ENCODE measurements around the gene ZNF33A. TPM values are rescaled to one million over a fixed set of nuclear protein-coding genes. Genes with fewer than 3 reads are reported as not detected.
A peak's percentile ranks its signal among the peaks of the same experiment; 100 is the strongest.
"Not testable (repeated sequence)": the region's sequence is repeated elsewhere in the genome, so short reads cannot be mapped to it uniquely, and the experiment has no call there.

Gene ZNF33A
- 1 to 10 TPM; 7.4 to 8.3 TPM for polyA plus RNA-seq

DNA sequence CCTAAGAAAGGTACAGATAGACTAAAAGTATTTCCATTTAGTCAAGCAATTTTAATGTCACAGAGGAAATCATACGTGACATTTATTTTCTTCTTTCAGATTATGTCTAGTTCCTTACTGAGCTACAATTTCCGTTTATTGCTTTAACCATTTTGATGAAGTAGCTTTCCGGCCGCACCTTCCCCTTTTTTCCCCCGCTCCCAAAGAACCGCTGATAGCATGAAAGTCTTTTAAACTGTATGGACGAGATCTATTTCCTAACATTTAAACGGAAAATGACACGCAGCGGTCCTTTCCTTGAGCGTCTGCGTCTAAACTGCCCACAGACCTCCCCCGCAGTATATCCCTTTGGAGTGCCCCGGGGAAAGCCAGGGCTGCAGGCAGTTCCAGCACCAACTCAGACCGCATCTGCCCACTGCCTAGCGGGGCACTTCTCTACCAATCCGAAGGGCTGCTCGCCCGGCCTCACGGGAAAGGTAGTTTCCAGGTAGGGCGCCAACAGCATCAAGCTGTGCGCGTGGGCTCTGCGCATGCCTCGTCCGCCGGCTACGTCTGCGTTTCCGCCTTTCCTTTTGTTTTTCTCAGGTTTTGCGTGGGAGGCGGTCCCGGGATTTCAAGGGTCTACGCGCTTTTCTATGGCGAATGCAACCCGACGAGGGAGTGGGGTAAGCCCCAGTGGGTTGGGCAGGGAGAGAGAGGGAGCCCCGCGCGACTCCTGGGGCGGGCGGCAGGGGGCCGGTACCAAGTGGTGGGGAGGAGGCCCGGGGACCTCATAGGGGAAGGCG is at the start of gene ZNF33A:
Gene ZNF33A (plus strand): TSS at position 557 of the 785 bp plus-strand sequence. CDS start 1,667 bp downstream, outside the sequence.
- no peaks in the 10 kb centered on the region for H3K4me1 ChIP-seq (ENCODE audit: control insufficient read depth in 2 of 2, insufficient read depth in 2 of 2, low read length in 1 of 2)
- WGBS, 2 donors = 0 to 1% methylated on average over 46 of the region's 46 CpGs
- no peaks in the 10 kb centered on the region for H3K27me3 ChIP-seq (ENCODE audit: control insufficient read depth in 1 of 2, insufficient read depth in 2 of 2, low read length in 2 of 2)

DNA sequence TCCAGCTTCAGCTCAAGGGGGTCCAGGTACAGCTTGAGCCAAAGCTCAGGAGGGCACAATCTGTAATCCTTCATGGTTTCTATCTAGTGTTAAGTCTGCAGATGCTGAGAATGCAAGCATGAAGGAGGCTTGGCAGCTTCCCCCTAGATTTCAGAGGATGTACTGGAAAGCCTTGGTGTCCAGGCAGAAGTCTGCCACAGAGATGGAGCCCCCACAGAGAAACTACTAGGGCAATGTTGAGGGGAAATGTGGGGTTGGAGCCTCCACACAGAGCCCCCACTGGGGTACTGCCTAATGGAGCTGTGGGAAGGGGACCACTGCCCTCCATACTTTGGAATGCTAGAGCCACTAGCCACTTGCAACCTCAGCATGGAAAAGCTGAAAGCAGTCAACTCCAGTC is 45.5 kb upstream of the ZNF33A start:
- Histone ChIP-seq H3K27me3 (ENCODE audit: control insufficient read depth in 1 of 2, insufficient read depth in 2 of 2, low read length in 2 of 2) (no peaks in the 10 kb centered on the region), H3K4me3 (ENCODE audit: low read depth in 1 of 2, low read length in 2 of 2) (no peak overlapping the region), H3K9me3 (ENCODE audit: control insufficient read depth in 2 of 2, insufficient read depth in 1 of 2, low read depth in 1 of 2, low read length in 1 of 2) (peaks cover 0 to 3% of the 10 kb centered on the region in 2 donors), H3K27ac (ENCODE audit: low read depth in 2 of 2, low read length in 1 of 2) (no peak overlapping the region), H3K4me1 (ENCODE audit: control insufficient read depth in 2 of 2, insufficient read depth in 2 of 2, low read length in 1 of 2) (no peaks in the 10 kb centered on the region), H3K36me3 (ENCODE audit: control insufficient read depth in 2 of 2, insufficient read depth in 2 of 2, low read length in 1 of 2) (no peaks in the 10 kb centered on the region)

More for the DNA sequence above, at the start of gene ZNF33A:
- no peaks in the 10 kb centered on the region for H3K9me3 ChIP-seq (ENCODE audit: control insufficient read depth in 2 of 2, insufficient read depth in 1 of 2, low read depth in 1 of 2, low read length in 1 of 2)
- H3K27ac ChIP-seq (ENCODE audit: low read depth in 2 of 2, low read length in 1 of 2) = peak within 1 kb of the TSS; percentile 95
- H3K36me3 ChIP-seq (ENCODE audit: control insufficient read depth in 2 of 2, insufficient read depth in 2 of 2, low read length in 1 of 2) = peaks cover 0 to 4% of the 10 kb centered on the region in 2 donors
- peak within 1 kb of the TSS; percentile 63 to 67 for H3K4me3 ChIP-seq (ENCODE audit: low read depth in 1 of 2, low read length in 2 of 2)

DNA sequence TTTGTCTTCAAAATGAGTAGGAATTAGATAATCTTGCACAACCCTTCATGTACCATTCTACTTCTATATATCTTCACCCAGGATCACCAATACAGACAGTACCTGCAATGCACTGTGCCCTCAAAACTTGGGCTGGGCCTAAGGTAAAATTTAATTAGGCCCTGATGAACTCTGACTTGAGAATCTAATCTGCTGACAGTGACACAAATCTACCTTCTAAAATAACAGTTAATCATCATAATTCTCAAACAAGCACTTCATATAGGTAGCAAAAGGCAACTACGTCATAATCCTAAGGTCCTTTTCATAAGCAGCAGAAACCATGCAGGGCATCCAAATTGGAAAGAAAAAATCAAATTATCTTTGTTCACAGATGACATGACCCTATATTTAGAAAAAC is 38.1 kb upstream of the ZNF33A start:
- Histone ChIP-seq H3K27me3 (ENCODE audit: control insufficient read depth in 1 of 2, insufficient read depth in 2 of 2, low read length in 2 of 2) (no peaks in the 10 kb centered on the region), H3K4me3 (ENCODE audit: low read depth in 1 of 2, low read length in 2 of 2) (no peak overlapping the region), H3K36me3 (ENCODE audit: control insufficient read depth in 2 of 2, insufficient read depth in 2 of 2, low read length in 1 of 2) (no peaks in the 10 kb centered on the region), H3K9me3 (ENCODE audit: control insufficient read depth in 2 of 2, insufficient read depth in 1 of 2, low read depth in 1 of 2, low read length in 1 of 2) (no peaks in the 10 kb centered on the region), H3K27ac (ENCODE audit: low read depth in 2 of 2, low read length in 1 of 2) (no peak overlapping the region), H3K4me1 (ENCODE audit: control insufficient read depth in 2 of 2, insufficient read depth in 2 of 2, low read length in 1 of 2) (no peaks in the 10 kb centered on the region)
- 96 to 99% methylated on average over 1 of the region's 1 CpG for WGBS, 2 donors

DNA sequence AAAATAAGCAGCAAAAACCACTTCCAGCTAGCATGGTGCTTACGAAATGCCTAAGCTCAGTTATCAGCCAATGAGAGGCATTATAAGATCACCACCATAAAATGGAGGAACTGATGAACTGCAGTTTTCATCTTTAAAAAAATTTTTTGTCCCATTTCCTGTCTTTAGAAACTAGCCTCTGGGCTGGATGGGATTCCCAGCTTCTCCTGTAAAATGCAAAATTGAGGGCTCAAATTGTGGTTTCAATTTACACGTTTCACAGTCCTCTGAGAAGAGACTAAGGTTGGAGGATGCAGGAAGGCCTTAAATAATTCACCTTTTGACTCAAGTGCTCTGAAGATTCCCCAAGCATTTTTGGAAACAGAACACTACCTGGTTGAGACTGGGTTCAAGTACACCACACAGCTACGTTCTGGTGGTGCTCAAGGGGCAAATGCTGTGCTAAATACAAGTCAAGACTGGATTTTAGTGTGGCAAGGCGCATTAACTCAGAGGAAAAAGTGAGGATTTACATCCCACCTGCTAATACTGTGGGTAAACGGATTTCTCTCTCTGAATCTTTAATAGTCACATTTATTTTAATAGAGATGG is 35.0 kb upstream of the ZNF33A start:
- Histone ChIP-seq H3K36me3 (ENCODE audit: control insufficient read depth in 2 of 2, insufficient read depth in 2 of 2, low read length in 1 of 2) (no peaks in the 10 kb centered on the region), H3K27ac (ENCODE audit: low read depth in 2 of 2, low read length in 1 of 2) (peak overlapping the region; percentile 70 to 92), H3K27me3 (ENCODE audit: control insufficient read depth in 1 of 2, insufficient read depth in 2 of 2, low read length in 2 of 2) (no peaks in the 10 kb centered on the region), H3K4me1 (ENCODE audit: control insufficient read depth in 2 of 2, insufficient read depth in 2 of 2, low read length in 1 of 2) (no peaks in the 10 kb centered on the region), H3K4me3 (ENCODE audit: low read depth in 1 of 2, low read length in 2 of 2) (peak overlapping the region; percentile 66 to 93), H3K9me3 (ENCODE audit: control insufficient read depth in 2 of 2, insufficient read depth in 1 of 2, low read depth in 1 of 2, low read length in 1 of 2) (no peaks in the 10 kb centered on the region)
- 19 to 24% methylated on average over 5 of the region's 5 CpGs for WGBS, 2 donors

DNA sequence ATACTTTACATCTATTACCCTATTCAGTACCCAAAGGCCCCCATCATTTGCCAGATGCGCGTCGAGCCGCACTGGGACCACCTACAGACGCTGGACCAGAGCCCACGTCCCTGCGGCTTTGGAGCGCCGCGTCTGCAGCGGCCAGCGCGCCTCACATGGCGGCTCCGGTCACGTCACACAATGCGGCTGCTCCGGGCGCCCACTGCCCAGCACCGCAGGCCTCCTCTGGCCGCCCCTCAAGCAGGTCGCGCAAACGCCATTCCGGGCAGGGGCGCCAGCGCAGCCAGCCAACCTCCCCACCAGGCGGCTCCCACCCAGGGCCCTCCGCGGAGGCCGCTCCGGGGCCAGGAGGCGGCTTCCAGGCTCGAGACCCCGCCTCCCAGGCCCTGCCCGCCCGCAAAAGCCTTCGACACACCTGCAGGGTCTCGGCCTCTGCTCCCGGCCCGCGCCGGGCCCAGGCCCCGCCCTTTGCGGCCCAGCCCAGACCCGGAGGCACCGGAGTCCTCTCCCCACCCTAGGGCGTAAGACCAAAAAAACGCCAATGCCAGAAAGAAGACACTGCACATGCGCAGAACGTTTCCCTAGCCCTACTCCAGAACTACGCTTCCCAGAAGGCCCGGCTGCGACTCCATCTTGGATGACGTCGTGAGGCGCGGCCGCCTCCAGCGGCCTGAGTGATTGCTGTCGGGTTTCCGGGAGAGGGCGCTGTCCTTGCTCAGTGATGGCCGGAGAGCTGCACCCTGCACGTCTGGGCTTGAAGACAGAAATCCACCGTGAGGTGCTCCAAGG is 34.2 kb upstream of the ZNF33A start, which contains the start of gene ZNF25:
Gene ZNF25 (minus strand): TSS at position 557 of the 789 bp plus-strand sequence. CDS start 4,925 bp downstream, outside the sequence.
- 0% methylated on average over 61 to 66 of the region's 66 CpGs for WGBS, 2 donors
- Histone ChIP-seq H3K27me3 (ENCODE audit: control insufficient read depth in 1 of 2, insufficient read depth in 2 of 2, low read length in 2 of 2) (no peaks in the 10 kb centered on the region), H3K9me3 (ENCODE audit: control insufficient read depth in 2 of 2, insufficient read depth in 1 of 2, low read depth in 1 of 2, low read length in 1 of 2) (no peaks in the 10 kb centered on the region), H3K4me3 (ENCODE audit: low read depth in 1 of 2, low read length in 2 of 2) (peak within 1 kb of the TSS; percentile 66 to 93), H3K4me1 (ENCODE audit: control insufficient read depth in 2 of 2, insufficient read depth in 2 of 2, low read length in 1 of 2) (no peaks in the 10 kb centered on the region), H3K27ac (ENCODE audit: low read depth in 2 of 2, low read length in 1 of 2) (peak within 1 kb of the TSS; percentile 92 to 96), H3K36me3 (ENCODE audit: control insufficient read depth in 2 of 2, insufficient read depth in 2 of 2, low read length in 1 of 2) (no peaks in the 10 kb centered on the region)

DNA sequence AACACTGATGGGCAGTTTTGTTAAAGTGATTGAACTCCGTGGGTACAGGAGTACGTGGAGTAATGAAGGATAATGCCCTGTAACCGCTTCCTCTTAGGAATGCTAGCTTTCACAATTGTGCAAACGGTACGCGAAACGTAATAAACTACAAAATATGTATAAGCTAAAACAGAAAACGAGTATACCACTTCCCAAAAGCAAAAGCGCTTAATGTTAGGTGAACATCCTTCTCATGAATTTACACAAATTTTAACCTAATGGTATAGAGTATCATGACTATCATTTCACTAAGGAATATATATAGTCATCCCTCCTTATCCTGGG is 33.6 kb upstream of the ZNF33A start:
- peak overlapping the region; percentile 54 to 66 for H3K4me3 ChIP-seq (ENCODE audit: low read depth in 1 of 2, low read length in 2 of 2)
- no peaks in the 10 kb centered on the region for H3K9me3 ChIP-seq (ENCODE audit: control insufficient read depth in 2 of 2, insufficient read depth in 1 of 2, low read depth in 1 of 2, low read length in 1 of 2)
- no peaks in the 10 kb centered on the region for H3K4me1 ChIP-seq (ENCODE audit: control insufficient read depth in 2 of 2, insufficient read depth in 2 of 2, low read length in 1 of 2)
- H3K27me3 ChIP-seq (ENCODE audit: control insufficient read depth in 1 of 2, insufficient read depth in 2 of 2, low read length in 2 of 2) = no peaks in the 10 kb centered on the region
- 5% methylated on average over 9 of the region's 9 CpGs for WGBS, 2 donors
- no peaks in the 10 kb centered on the region for H3K36me3 ChIP-seq (ENCODE audit: control insufficient read depth in 2 of 2, insufficient read depth in 2 of 2, low read length in 1 of 2)
- H3K27ac ChIP-seq (ENCODE audit: low read depth in 2 of 2, low read length in 1 of 2) = peak overlapping the region; percentile 69 to 81

DNA sequence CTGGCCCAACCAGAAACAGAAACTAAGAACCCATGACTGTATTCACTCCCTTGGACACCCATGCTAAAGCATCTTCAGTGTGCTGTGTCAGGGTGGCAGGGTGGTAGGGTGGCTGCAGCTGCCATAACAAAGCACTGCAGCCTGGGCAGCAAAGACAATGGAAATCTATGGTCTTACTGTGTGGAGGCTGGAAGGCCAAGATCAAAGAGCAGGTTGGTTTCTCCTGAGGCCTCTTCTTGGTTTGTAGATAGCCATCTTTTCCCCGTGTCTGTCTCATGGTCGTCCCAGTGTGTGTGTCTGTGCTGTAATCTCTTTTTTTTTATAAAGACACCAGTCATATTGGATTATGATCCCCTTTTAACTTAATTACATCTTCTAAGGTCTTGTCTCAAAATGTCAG is 18.8 kb upstream of the ZNF33A start:
- H3K4me3 ChIP-seq (ENCODE audit: low read depth in 1 of 2, low read length in 2 of 2) = no peak overlapping the region
- H3K36me3 ChIP-seq (ENCODE audit: control insufficient read depth in 2 of 2, insufficient read depth in 2 of 2, low read length in 1 of 2) = no peaks in the 10 kb centered on the region
- no peaks in the 10 kb centered on the region for H3K9me3 ChIP-seq (ENCODE audit: control insufficient read depth in 2 of 2, insufficient read depth in 1 of 2, low read depth in 1 of 2, low read length in 1 of 2)
- WGBS, 2 donors = 80 to 88% methylated on average over 2 of the region's 2 CpGs
- H3K27ac ChIP-seq (ENCODE audit: low read depth in 2 of 2, low read length in 1 of 2) = no peak overlapping the region
- no peaks in the 10 kb centered on the region for H3K4me1 ChIP-seq (ENCODE audit: control insufficient read depth in 2 of 2, insufficient read depth in 2 of 2, low read length in 1 of 2)
- no peaks in the 10 kb centered on the region for H3K27me3 ChIP-seq (ENCODE audit: control insufficient read depth in 1 of 2, insufficient read depth in 2 of 2, low read length in 2 of 2)

DNA sequence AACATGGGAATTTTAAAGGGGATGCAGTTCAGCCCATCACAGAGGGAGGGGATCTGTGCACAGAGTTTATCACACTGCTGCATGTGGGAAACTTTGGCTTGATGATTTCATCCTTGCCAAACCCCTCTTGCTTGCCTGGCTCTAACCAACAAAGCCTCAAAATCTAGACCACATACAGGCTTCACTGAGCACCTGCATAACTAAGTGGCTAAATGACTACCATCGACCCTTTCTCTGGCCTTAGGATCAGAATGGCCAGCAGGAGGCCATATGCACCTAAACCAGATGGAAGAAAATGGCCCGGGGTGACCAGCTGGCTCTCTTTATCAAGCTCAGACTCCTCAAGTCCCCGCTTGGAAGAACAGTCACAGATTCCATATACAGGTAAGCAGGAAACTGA is 18.4 kb upstream of the ZNF33A start:
- Histone ChIP-seq H3K27me3 (ENCODE audit: control insufficient read depth in 1 of 2, insufficient read depth in 2 of 2, low read length in 2 of 2) (no peaks in the 10 kb centered on the region), H3K4me3 (ENCODE audit: low read depth in 1 of 2, low read length in 2 of 2) (no peak overlapping the region), H3K27ac (ENCODE audit: low read depth in 2 of 2, low read length in 1 of 2) (no peak overlapping the region), H3K9me3 (ENCODE audit: control insufficient read depth in 2 of 2, insufficient read depth in 1 of 2, low read depth in 1 of 2, low read length in 1 of 2) (no peaks in the 10 kb centered on the region), H3K36me3 (ENCODE audit: control insufficient read depth in 2 of 2, insufficient read depth in 2 of 2, low read length in 1 of 2) (no peaks in the 10 kb centered on the region), H3K4me1 (ENCODE audit: control insufficient read depth in 2 of 2, insufficient read depth in 2 of 2, low read length in 1 of 2) (no peaks in the 10 kb centered on the region)
- 65 to 75% methylated on average over 3 of the region's 3 CpGs for WGBS, 2 donors

DNA sequence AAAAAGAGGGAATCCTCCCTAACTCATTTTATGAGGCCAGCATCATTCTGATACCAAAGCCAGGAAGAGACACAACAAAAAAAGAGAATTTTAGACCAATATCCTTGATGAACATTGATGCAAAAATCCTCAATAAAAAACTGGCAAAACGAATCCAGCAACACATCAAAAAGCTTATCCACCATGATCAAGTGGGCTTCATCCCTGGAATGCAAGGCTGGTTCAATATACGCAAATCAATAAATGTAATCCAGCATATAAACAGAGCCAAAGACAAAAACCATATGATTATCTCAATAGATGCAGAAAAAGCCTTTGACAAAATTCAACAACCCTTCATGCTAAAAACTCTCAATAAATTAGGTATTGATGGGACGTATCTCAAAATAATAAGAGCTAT is 11.6 kb upstream of the ZNF33A start:
- H3K9me3 ChIP-seq (ENCODE audit: control insufficient read depth in 2 of 2, insufficient read depth in 1 of 2, low read depth in 1 of 2, low read length in 1 of 2); H3K4me3 ChIP-seq (ENCODE audit: low read depth in 1 of 2, low read length in 2 of 2); H3K27me3 ChIP-seq (ENCODE audit: control insufficient read depth in 1 of 2, insufficient read depth in 2 of 2, low read length in 2 of 2); H3K4me1 ChIP-seq (ENCODE audit: control insufficient read depth in 2 of 2, insufficient read depth in 2 of 2, low read length in 1 of 2); H3K27ac ChIP-seq (ENCODE audit: low read depth in 2 of 2, low read length in 1 of 2); H3K36me3 ChIP-seq (ENCODE audit: control insufficient read depth in 2 of 2, insufficient read depth in 2 of 2, low read length in 1 of 2): not testable (repeated sequence)
- 60 to 64% methylated on average over 2 of the region's 3 CpGs for WGBS, 2 donors
